Duodenal mucosa (tissue), 2 donors: Measurements from ENCODE around the gene RHBDL2.

Source experiments
- H3K27ac ChIP-seq: one replicate; pipeline ENCODE4 v1.7.0; 2013; ENCODE audit warnings: low read depth, low read length
- H3K27me3 ChIP-seq, 2 donors: one replicate each; pipeline ENCODE4 v1.7.0; 2013; ENCODE audit warnings: low read length in 2 of 2, control low read depth in 1 of 2; ENCODE audit not compliant: insufficient read depth in 2 of 2, control insufficient read depth in 1 of 2
- H3K36me3 ChIP-seq, 2 donors: one replicate each; pipeline ENCODE4 v1.7.0; 2013; ENCODE audit warnings: low read length in 2 of 2, control low read depth in 1 of 2; ENCODE audit not compliant: insufficient read depth in 2 of 2, control insufficient read depth in 1 of 2
- H3K4me1 ChIP-seq, 2 donors: one replicate each; pipeline ENCODE4 v1.7.0; 2013; ENCODE audit warnings: low read length in 2 of 2, control low read depth in 1 of 2; ENCODE audit not compliant: insufficient read depth in 2 of 2, control insufficient read depth in 1 of 2
- H3K4me3 ChIP-seq, 2 donors: one replicate each; pipeline ENCODE4 v1.7.0; 2013; ENCODE audit warnings: low read length in 2 of 2, low read depth in 1 of 2
- H3K9ac ChIP-seq, 2 donors: one replicate each; pipeline ENCODE4 v1.7.0; 2013; ENCODE audit warnings: low read length in 2 of 2, low read depth in 1 of 2
- H3K9me3 ChIP-seq, 2 donors: one replicate each; pipeline ENCODE4 v1.7.0; 2013; ENCODE audit warnings: low read length in 2 of 2, control low read depth in 1 of 2; ENCODE audit not compliant: control insufficient read depth in 1 of 2

Gene RHBDL2

GRCh38 chr1:38938722-38939260, 2.8 kb downstream of the RHBDL2 start:
- H3K4me3 ChIP-seq, result no peak overlapping the region
- no peaks in the 10 kb centered on the region for H3K36me3 ChIP-seq
- peaks cover 4 to 15% of the 10 kb centered on the region in 2 donors for H3K4me1 ChIP-seq
- H3K9me3 ChIP-seq, result no peaks in the 10 kb centered on the region
- no peak overlapping the region for H3K27ac ChIP-seq
- no peak overlapping the region for H3K9ac ChIP-seq
- H3K27me3 ChIP-seq, result no peaks in the 10 kb centered on the region

GRCh38 chr1:38932571-38932970, 9.1 kb downstream of the RHBDL2 start:
- Histone ChIP-seq H3K4me3 (no peak overlapping the region), H3K27me3 (no peaks in the 10 kb centered on the region), H3K27ac (no peak overlapping the region), H3K9me3 (no peaks in the 10 kb centered on the region), H3K9ac (no peak overlapping the region), H3K36me3 (no peaks in the 10 kb centered on the region), H3K4me1 (no peaks in the 10 kb centered on the region)

GRCh38 chr1:38929476-38929875, 12.2 kb downstream of the RHBDL2 start:
- Histone ChIP-seq H3K27ac (no peak overlapping the region), H3K27me3 (no peaks in the 10 kb centered on the region), H3K9ac (no peak overlapping the region), H3K4me1 (no peaks in the 10 kb centered on the region), H3K9me3 (no peaks in the 10 kb centered on the region), H3K36me3 (no peaks in the 10 kb centered on the region), H3K4me3 (no peak overlapping the region)

GRCh38 chr1:38929054-38929453, 12.6 kb downstream of the RHBDL2 start:
- Histone ChIP-seq H3K9me3 (no peaks in the 10 kb centered on the region), H3K27ac (no peak overlapping the region), H3K9ac (no peak overlapping the region), H3K4me3 (no peak overlapping the region), H3K27me3 (no peaks in the 10 kb centered on the region), H3K4me1 (no peaks in the 10 kb centered on the region), H3K36me3 (no peaks in the 10 kb centered on the region)

- no peak overlapping the region for H3K9ac ChIP-seq
- H3K9me3 ChIP-seq, result no peaks in the 10 kb centered on the region
- peaks cover 0 to 5% of the 10 kb centered on the region in 2 donors for H3K4me1 ChIP-seq
- H3K4me3 ChIP-seq, result no peak overlapping the region
- H3K27ac ChIP-seq, result no peak overlapping the region
- H3K27me3 ChIP-seq, result no peaks in the 10 kb centered on the region
- H3K36me3 ChIP-seq, result no peaks in the 10 kb centered on the region
Measured at GRCh38 chr1:38926091-38926490, 15.5 kb downstream of the RHBDL2 start.

- Histone ChIP-seq H3K4me1 (peaks cover 0 to 5% of the 10 kb centered on the region in 2 donors), H3K4me3 (no peak overlapping the region), H3K9ac (no peak overlapping the region), H3K9me3 (no peaks in the 10 kb centered on the region), H3K36me3 (no peaks in the 10 kb centered on the region), H3K27me3 (no peaks in the 10 kb centered on the region), H3K27ac (no peak overlapping the region)
Measured at GRCh38 chr1:38925391-38925790, 16.2 kb downstream of the RHBDL2 start.

GRCh38 chr1:38923607-38924006, 18.0 kb downstream of the RHBDL2 start:
- no peak overlapping the region for H3K4me3 ChIP-seq
- no peaks in the 10 kb centered on the region for H3K27me3 ChIP-seq
- no peaks in the 10 kb centered on the region for H3K9me3 ChIP-seq
- no peak overlapping the region for H3K27ac ChIP-seq
- H3K9ac ChIP-seq, result no peak overlapping the region
- peaks cover 0 to 5% of the 10 kb centered on the region in 2 donors for H3K4me1 ChIP-seq
- no peaks in the 10 kb centered on the region for H3K36me3 ChIP-seq

GRCh38 chr1:38919130-38919529, 22.5 kb downstream of the RHBDL2 start:
- no peaks in the 10 kb centered on the region for H3K36me3 ChIP-seq
- no peak overlapping the region for H3K4me3 ChIP-seq
- H3K27me3 ChIP-seq, result no peaks in the 10 kb centered on the region
- no peak overlapping the region for H3K9ac ChIP-seq
- peaks cover 0 to 5% of the 10 kb centered on the region in 2 donors for H3K4me1 ChIP-seq
- no peak overlapping the region for H3K27ac ChIP-seq
- no peaks in the 10 kb centered on the region for H3K9me3 ChIP-seq

- no peak overlapping the region for H3K4me3 ChIP-seq
- no peak overlapping the region for H3K9ac ChIP-seq
- H3K27me3 ChIP-seq, result no peaks in the 10 kb centered on the region
- H3K9me3 ChIP-seq, result no peaks in the 10 kb centered on the region
- H3K36me3 ChIP-seq, result no peaks in the 10 kb centered on the region
- H3K27ac ChIP-seq, result no peak overlapping the region
- peaks cover 0 to 4% of the 10 kb centered on the region in 2 donors for H3K4me1 ChIP-seq
Measured at GRCh38 chr1:38918568-38918967, 23.1 kb downstream of the RHBDL2 start.

- Histone ChIP-seq H3K36me3 (no peaks in the 10 kb centered on the region), H3K27me3 (no peaks in the 10 kb centered on the region), H3K4me1 (no peaks in the 10 kb centered on the region), H3K4me3 (no peak overlapping the region), H3K27ac (no peak overlapping the region), H3K9me3 (no peaks in the 10 kb centered on the region), H3K9ac (no peak overlapping the region)
Measured at GRCh38 chr1:38917772-38918171, 23.9 kb downstream of the RHBDL2 start.

GRCh38 chr1:38917337-38917736, 24.3 kb downstream of the RHBDL2 start:
- Histone ChIP-seq H3K27ac (no peak overlapping the region), H3K36me3 (no peaks in the 10 kb centered on the region), H3K4me1 (no peaks in the 10 kb centered on the region), H3K9ac (no peak overlapping the region), H3K9me3 (no peaks in the 10 kb centered on the region), H3K27me3 (no peaks in the 10 kb centered on the region), H3K4me3 (no peak overlapping the region)
